Astrocyte (in vitro differentiated cells and primary cell): ENCODE measurements around the gene KCNMB2. TPM values are rescaled to one million over a fixed set of nuclear protein-coding genes. Genes with fewer than 3 reads are reported as not detected.

Experiments used
- DNase-seq: peaks from one replicate; pipeline ENCODE4 v3.0.0-alpha.2; 2010; ENCODE audit warnings: low read depth
- FAIRE-seq: peaks from 2 replicates; lab custom pipeline; 2011; peaks lifted over from hg19 to GRCh38; lab: Jason Lieb, UNC
- H2AFZ ChIP-seq: 2 replicates; pipeline ENCODE4 v1.6.0; 2012; ENCODE audit warnings: low read depth, low read length, inconsistent platforms
- H3K27ac ChIP-seq: 2 replicates; pipeline ENCODE4 v1.5.1; 2011; ENCODE audit warnings: low read depth, low read length, inconsistent platforms
- H3K27me3 ChIP-seq: 2 replicates; pipeline ENCODE4 v1.6.0; 2011; ENCODE audit warnings: low read length, inconsistent platforms; ENCODE audit not compliant: insufficient read depth
- H3K36me3 ChIP-seq: 2 replicates; pipeline ENCODE4 v1.5.1; 2011; ENCODE audit warnings: low read length, inconsistent platforms; ENCODE audit not compliant: insufficient read depth
- H3K4me1 ChIP-seq: 2 replicates; pipeline ENCODE4 v1.5.1; 2011; ENCODE audit warnings: low read length, inconsistent platforms; ENCODE audit not compliant: insufficient read depth
- H3K4me2 ChIP-seq: 2 replicates; pipeline ENCODE4 v1.6.0; 2012; ENCODE audit warnings: low read length, inconsistent platforms
- H3K4me3 ChIP-seq: 2 replicates; pipeline ENCODE4 v1.5.1; 2011; ENCODE audit warnings: low read depth, mild to moderate bottlenecking, low read length, inconsistent platforms; ENCODE audit not compliant: insufficient read depth
- H3K79me2 ChIP-seq: 2 replicates; pipeline ENCODE4 v1.6.0; 2012; ENCODE audit warnings: mild to moderate bottlenecking, low read length, inconsistent platforms; ENCODE audit not compliant: insufficient read depth
- H3K9ac ChIP-seq: 2 replicates; pipeline ENCODE4 v1.6.0; 2012; ENCODE audit warnings: mild to moderate bottlenecking, low read length, inconsistent platforms
- H3K9me3 ChIP-seq: 2 replicates; pipeline ENCODE4 v1.5.1; 2012; ENCODE audit warnings: low read depth, mild to moderate bottlenecking, low read length, inconsistent platforms; ENCODE audit not compliant: insufficient read depth
- H4K20me1 ChIP-seq: 2 replicates; pipeline ENCODE4 v1.6.0; 2012; ENCODE audit warnings: low read length, inconsistent platforms; ENCODE audit not compliant: insufficient read depth
- H3K27ac Mint-ChIP-seq: one replicate; pipeline ENCODE4 v1.8.0; 2021; ENCODE audit warnings: mild to moderate bottlenecking, mixed read lengths; ENCODE audit not compliant: unreplicated experiment
- H3K27me3 Mint-ChIP-seq: one replicate; pipeline ENCODE4 v1.8.0; 2021; ENCODE audit warnings: low read depth, mixed read lengths; ENCODE audit not compliant: unreplicated experiment
- H3K36me3 Mint-ChIP-seq: one replicate; pipeline ENCODE4 v1.8.0; 2021; ENCODE audit warnings: low read depth, mixed read lengths; ENCODE audit not compliant: unreplicated experiment
- H3K4me1 Mint-ChIP-seq: one replicate; pipeline ENCODE4 v1.8.0; 2021; ENCODE audit warnings: low read depth, mixed read lengths; ENCODE audit not compliant: unreplicated experiment
- H3K4me3 Mint-ChIP-seq: one replicate; pipeline ENCODE4 v1.8.0; 2021; ENCODE audit warnings: mild to moderate bottlenecking, moderate library complexity, mixed read lengths; ENCODE audit not compliant: unreplicated experiment
- H3K9me3 Mint-ChIP-seq: one replicate; pipeline ENCODE4 v1.8.0; 2021; ENCODE audit warnings: mild to moderate bottlenecking, mixed read lengths; ENCODE audit not compliant: unreplicated experiment
- EZH2 ChIP-seq: IDR thresholded peaks from 2 replicates; pipeline ENCODE4 v1.6.1; 2012; ENCODE audit warnings: mild to moderate bottlenecking, low read length, inconsistent platforms; ENCODE audit not compliant: insufficient read depth
- total RNA-seq: library from RNA; stranded (reverse); gene quantifications from 2 replicates; pipeline ENCODE4 v1.2.1, GENCODE V29; 2021
- TF ChIP-seq, protein P1 (sequence below): IDR thresholded peaks from 2 replicates; pipeline ENCODE4 v1.5.1; 2011; ENCODE audit warnings: low read depth, mild to moderate bottlenecking, inconsistent platforms, low read length, moderate library complexity; ENCODE audit not compliant: insufficient read depth

KCNMB2 gene
- total RNA-seq, 1 donor from 2014 or later, result not detected

DNA sequence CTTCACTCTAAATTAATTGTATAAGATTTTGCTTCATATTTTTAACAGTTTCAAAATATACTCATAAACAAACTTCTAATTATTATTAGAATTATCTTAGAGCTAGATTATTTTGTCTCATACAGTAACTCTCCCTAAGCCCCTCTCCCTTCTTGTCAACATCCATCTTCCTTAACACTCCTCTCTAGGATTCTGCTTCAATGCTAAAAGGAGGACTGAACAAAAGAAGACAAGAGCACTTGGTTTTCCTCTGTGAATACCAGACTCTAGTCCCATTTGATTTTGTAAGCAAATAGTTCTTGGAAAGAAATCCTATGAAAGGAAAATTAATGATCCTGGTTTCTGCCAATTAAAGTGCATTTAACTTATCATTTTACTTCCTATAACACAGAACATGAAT lies 91.8 kb downstream of the KCNMB2 start:
- Histone ChIP-seq H3K27me3 (no peaks in the 10 kb centered on the region), H3K4me1 (no peaks in the 10 kb centered on the region), H2AFZ (no peak overlapping the region), H3K36me3 (no peaks in the 10 kb centered on the region), H3K4me2 (no peak overlapping the region), H3K9me3 (no peaks in the 10 kb centered on the region), H3K27ac (no peak overlapping the region), H3K9ac (no peak overlapping the region), H3K79me2 (no peaks in the 10 kb centered on the region), H4K20me1 (no peaks in the 10 kb centered on the region), H3K4me3 (no peak overlapping the region)
- TF ChIP-seq EZH2, result no peak
- DNase-seq (no peak), FAIRE-seq (no peak)
- Mint-ChIP-seq H3K4me1 (no peaks in the 10 kb centered on the region), H3K27ac (no peak overlapping the region), H3K36me3 (no peaks in the 10 kb centered on the region), H3K4me3 (no peak overlapping the region), H3K27me3 (no peaks in the 10 kb centered on the region), H3K9me3 (no peaks in the 10 kb centered on the region)

DNA sequence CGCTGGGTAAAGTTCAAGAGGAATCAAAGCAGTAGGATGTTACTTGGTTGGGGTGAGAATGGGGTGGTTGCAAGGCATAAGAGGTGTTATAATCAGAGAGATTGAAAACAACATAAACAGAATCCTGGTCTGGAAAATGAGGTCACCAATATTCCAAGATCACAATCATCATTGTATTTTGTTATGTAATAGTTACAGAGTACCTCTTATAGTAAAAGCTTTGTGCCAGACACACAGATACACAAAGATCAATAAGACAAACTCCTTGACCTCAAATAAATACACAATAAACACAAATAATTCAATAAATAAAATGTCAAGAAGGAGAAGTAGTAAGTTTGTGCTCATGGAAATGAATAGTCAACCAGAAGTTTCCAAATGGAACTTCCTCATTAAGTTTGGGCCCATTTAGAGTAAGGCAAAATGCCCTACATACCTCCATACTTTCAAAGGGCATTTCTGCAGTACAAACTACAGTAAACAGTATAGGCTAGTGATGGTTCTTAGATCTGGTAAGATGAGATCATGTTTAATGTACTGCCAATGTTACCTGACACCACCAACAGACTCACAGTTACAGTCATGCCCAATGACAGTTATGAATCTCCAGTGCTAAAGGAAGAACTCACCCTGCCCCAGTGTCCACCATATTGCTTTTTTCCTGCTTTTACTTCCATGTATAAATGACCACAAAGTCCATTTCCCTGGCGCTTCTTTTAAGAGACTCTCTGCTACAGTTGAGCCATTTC lies 93.4 kb downstream of the KCNMB2 start:
- Histone ChIP-seq H3K27ac (no peak overlapping the region), H3K4me3 (no peak overlapping the region), H3K27me3 (no peaks in the 10 kb centered on the region), H2AFZ (no peak overlapping the region), H3K36me3 (no peaks in the 10 kb centered on the region), H4K20me1 (no peaks in the 10 kb centered on the region), H3K4me1 (no peaks in the 10 kb centered on the region), H3K9me3 (no peaks in the 10 kb centered on the region), H3K4me2 (no peak overlapping the region), H3K9ac (no peak overlapping the region), H3K79me2 (no peaks in the 10 kb centered on the region)
- Mint-ChIP-seq H3K27ac (no peak overlapping the region), H3K4me3 (no peak overlapping the region), H3K36me3 (no peaks in the 10 kb centered on the region), H3K27me3 (no peaks in the 10 kb centered on the region), H3K9me3 (no peaks in the 10 kb centered on the region), H3K4me1 (no peaks in the 10 kb centered on the region)
- no peak for TF ChIP-seq EZH2
- TF ChIP-seq, protein P1, sequence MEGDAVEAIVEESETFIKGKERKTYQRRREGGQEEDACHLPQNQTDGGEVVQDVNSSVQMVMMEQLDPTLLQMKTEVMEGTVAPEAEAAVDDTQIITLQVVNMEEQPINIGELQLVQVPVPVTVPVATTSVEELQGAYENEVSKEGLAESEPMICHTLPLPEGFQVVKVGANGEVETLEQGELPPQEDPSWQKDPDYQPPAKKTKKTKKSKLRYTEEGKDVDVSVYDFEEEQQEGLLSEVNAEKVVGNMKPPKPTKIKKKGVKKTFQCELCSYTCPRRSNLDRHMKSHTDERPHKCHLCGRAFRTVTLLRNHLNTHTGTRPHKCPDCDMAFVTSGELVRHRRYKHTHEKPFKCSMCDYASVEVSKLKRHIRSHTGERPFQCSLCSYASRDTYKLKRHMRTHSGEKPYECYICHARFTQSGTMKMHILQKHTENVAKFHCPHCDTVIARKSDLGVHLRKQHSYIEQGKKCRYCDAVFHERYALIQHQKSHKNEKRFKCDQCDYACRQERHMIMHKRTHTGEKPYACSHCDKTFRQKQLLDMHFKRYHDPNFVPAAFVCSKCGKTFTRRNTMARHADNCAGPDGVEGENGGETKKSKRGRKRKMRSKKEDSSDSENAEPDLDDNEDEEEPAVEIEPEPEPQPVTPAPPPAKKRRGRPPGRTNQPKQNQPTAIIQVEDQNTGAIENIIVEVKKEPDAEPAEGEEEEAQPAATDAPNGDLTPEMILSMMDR, result no peak
- no peak for FAIRE-seq
- DNase-seq, result no peak

DNA sequence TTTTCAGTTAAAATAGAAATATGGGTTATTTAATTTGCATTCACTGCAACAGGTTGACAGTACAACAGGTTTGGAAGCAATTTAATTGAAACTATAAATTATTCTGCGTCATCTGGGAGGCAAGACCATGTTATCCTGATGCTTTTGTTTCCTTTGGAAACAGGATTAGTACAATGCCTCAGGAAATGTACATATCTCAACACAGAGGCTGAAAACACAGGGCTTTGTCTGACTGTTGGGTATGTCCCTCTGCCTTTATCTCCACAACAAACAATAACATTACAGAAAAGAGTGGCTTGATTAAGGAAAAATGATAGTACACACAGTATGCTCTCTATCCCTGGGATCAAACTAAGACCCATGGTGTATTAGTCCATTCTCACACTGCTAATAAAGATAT lies 95.7 kb downstream of the KCNMB2 start:
- no peak overlapping the region for H2AFZ ChIP-seq
- no peaks in the 10 kb centered on the region for H4K20me1 ChIP-seq
- H3K4me1 ChIP-seq, result no peaks in the 10 kb centered on the region
- no peak overlapping the region for H3K27ac Mint-ChIP-seq
- H3K27me3 Mint-ChIP-seq, result no peaks in the 10 kb centered on the region
- no peaks in the 10 kb centered on the region for H3K4me1 Mint-ChIP-seq
- no peak overlapping the region for H3K4me2 ChIP-seq
- no peak overlapping the region for H3K4me3 ChIP-seq
- H3K36me3 ChIP-seq, result no peaks in the 10 kb centered on the region
- no peak for DNase-seq
- H3K9me3 ChIP-seq, result no peaks in the 10 kb centered on the region
- H3K27ac ChIP-seq, result no peak overlapping the region
- no peaks in the 10 kb centered on the region for H3K27me3 ChIP-seq
- H3K79me2 ChIP-seq, result no peaks in the 10 kb centered on the region
- H3K36me3 Mint-ChIP-seq, result no peaks in the 10 kb centered on the region
- FAIRE-seq, result no peak
- TF ChIP-seq, protein P1, result no peak
- TF ChIP-seq EZH2, result no peak
- no peaks in the 10 kb centered on the region for H3K9me3 Mint-ChIP-seq
- no peak overlapping the region for H3K9ac ChIP-seq
- H3K4me3 Mint-ChIP-seq, result no peak overlapping the region
